GM18520 (cell line): Measurements from ENCODE around the gene SCUBE1.

ENCODE experiments used
- ATAC-seq: cut with Tn5 transposase; IDR thresholded peaks from one replicate; pipeline ENCODE4 v1.9.1; 2021; ENCODE audit not compliant: unreplicated experiment

The SCUBE1 gene

DNA sequence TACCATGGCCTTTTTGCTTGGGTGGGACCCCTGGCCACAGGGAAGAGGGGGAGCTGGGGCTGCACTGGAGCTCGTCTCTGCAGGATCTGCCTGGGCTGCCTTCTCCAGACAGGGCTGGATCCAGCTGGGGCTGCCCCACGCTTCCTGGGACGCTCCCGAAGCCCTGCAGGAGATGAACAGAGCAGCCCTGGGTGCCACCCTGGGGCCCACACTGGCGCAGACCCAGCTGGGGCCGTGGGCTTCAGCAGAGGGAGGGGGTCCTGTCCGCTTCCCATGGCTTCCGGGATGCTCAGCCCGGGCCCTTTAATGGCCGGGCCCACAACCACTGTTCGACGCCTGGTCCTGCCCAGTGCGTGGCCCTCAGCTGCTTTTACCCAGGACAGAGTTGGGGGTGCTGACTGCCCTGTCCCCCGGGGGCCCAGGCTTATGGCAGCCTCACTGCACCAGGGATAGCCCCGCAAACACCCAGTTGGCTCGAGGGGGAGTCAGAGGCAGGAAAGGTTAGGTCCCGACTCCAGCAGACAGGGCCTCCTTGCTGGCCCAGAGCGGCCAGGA, 179.9 kb downstream of the SCUBE1 start:
- no peak for ATAC-seq

GRCh38 chr22:43162412-43163150, 180.6 kb downstream of the SCUBE1 start:
- no peak for ATAC-seq

- ATAC-seq: no peak
These were observed 182.6 kb downstream of the SCUBE1 start for GRCh38 chr22:43160497-43161126.

GRCh38 chr22:43159484-43160178, 183.5 kb downstream of the SCUBE1 start:
- no peak for ATAC-seq

GRCh38 chr22:43158778-43159483, 184.2 kb downstream of the SCUBE1 start:
- no peak for ATAC-seq

GRCh38 chr22:43157874-43158546, 185.2 kb downstream of the SCUBE1 start:
- ATAC-seq: no peak

GRCh38 chr22:43156413-43156812, 186.8 kb downstream of the SCUBE1 start:
- ATAC-seq: no peak

DNA sequence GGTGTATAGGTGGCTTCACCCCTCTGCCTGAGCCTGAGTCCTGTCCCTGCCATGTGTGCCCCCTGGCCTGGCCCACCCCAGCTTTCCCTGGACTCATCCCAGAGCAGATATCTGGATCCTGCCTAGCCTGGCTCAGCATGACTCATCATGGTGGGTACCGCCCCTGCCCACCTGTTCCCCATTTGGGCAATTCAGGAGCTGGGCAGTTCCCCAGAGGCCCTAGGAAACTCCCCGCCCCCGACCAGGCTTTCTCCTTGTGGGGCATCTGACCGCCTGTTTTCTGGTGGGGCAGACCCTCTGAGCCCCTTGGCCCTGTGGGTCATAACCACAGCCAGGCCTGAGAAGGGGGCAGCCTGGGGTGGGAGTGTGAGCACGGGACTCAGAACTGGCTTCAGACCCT, 187.4 kb downstream of the SCUBE1 start:
- no peak for ATAC-seq

- no peak for ATAC-seq
These were observed 188.2 kb downstream of the SCUBE1 start for GRCh38 chr22:43154887-43155536.

DNA sequence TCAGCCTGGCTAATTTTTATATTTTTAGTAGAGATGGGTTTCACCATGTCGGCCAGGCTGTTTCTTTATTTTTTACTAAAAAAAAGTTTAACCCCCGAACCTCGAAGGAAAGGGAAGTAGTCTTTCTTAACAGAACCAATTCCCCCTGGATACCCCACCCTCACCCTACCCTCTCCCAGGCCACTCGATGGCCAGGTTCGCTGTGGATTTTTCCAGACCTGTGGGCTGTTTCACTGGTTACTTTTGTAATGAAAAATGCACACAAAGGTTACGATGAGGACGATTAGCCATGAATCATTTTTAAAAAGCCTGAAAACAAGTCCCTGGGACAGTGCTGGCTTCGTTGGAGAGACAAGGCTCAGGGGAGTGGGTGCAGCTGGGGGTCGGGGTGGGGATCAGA, 189.3 kb downstream of the SCUBE1 start:
- no peak for ATAC-seq

GRCh38 chr22:43152357-43153071, 190.7 kb downstream of the SCUBE1 start:
- ATAC-seq: no peak

DNA sequence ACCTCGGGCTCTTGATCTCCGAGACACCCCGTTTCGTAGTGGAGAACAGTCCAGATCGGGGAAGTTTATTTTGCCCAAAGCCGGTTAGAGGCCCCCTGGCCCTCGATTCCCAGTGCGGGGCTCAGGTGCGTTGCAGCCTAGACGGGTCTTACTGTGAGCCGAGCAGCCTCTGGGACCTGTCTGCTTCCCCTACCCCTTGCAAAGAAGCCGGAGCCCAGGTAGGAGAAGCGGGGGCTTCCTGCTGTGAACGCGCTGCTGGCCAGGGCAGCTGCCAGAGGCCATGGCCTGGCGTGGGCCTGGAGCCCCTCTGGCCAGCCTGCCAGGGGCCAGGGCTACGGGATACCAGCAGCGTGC, 191.2 kb downstream of the SCUBE1 start:
- no peak for ATAC-seq

DNA sequence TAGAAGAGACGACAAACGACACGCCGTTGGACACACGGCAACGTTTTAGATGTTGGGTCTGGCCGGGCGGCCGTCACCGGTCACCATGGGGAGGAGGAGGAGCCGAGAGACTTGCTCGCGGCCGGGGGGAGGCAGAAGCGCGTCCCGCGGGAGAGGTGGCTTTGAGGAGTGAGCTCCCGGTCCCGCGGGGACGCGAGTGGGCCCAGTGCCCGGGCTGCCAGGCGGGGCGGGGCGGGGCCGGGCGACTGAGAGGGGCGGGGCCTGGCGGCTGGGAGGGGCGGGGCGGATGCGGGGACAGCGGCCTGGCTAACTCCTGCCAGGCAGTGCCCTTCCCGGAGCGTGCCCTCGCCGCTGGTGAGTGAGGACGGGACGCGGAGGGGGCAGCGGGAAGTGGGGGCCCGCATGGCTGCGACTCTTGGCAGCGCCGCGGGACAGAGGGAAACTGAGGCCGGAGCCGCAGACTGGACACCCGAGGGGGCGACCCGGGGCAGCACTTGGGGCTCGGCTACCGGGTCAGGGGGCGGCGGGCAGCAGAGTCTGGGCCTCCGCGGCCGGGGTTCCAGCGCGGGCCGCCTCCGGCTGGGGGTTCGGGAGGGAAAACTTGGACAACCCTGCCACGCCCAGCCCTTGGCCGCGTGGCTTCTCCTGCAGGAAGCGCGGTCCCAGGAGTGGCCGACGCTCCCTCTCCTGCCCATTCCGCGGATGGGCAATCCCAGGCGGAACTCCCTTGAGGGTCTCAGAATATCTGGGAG, 191.7 kb downstream of the SCUBE1 start, which contains the start of gene TSPO:
TSPO (plus strand) TSS at position 309 of the 752 bp plus-strand sequence. CDS start 7,680 bp downstream, outside the sequence.
- ATAC-seq: no peak

GRCh38 chr22:43150731-43151206, 192.4 kb downstream of the SCUBE1 start:
- ATAC-seq: no peak

DNA sequence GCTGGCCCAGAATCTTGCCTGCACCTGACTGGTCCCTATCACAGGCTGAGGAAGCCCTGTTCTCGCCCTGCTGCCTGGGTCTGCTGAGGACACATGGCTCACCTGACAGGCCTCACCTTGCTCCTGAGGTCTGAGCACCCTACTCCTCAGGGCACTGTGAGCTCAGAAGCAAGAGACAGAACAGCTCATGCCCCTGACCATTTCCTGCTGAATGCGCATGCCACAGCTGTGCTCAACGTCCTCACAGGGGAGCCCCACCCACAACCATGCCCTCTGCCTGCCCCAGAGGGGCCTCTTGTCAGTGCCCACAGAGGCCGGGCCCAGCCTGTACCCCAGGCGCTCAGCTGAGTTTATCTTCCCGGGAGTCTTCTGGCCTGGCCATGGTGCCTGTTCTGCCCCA, 194.6 kb downstream of the SCUBE1 start:
- ATAC-seq: no peak

DNA sequence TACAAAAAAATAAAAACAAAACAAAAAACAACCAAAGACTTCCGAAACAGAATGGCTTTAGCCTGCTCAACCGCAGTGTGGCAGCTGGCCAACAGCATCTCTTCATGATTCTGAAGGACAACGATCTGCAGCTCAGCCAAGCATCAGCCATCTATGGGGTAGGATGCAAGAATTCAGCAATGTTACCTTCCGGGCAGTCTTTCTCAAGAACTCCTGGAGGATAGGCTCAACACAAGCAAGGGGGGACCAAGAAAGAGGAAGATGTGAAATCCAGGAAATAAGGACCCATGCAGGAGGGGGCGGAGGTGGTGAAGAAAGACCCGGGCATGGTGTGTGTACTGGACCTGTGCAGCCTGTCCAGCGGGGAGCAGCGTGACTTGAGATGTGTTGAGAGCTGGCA, 195.4 kb downstream of the SCUBE1 start:
- ATAC-seq: no peak
